Panc1 (cell line): ENCODE measurements around the gene SCAF4.

Source experiments
- CTCF ChIP-seq: fragments of 450-650 bp; IDR thresholded peaks from 2 replicates; pipeline ENCODE4 v1.5.1; 2017; ENCODE audit warnings: mild to moderate bottlenecking
- POLR2AphosphoS5 ChIP-seq: IDR thresholded peaks from 2 replicates; pipeline ENCODE4 v1.6.1; 2012; ENCODE audit warnings: mild to moderate bottlenecking, low read depth, low read length, moderate library complexity
- REST ChIP-seq, 2 experiments: IDR thresholded peaks; 2 replicates each; pipeline ENCODE4 v1.6.1; 2011 to 2012; ENCODE audit warnings: low read depth in 2 of 2, control low read depth in 1 of 2, low read length in 1 of 2, mild to moderate bottlenecking in 1 of 2, moderate library complexity in 1 of 2; ENCODE audit not compliant: insufficient read depth in 1 of 2
- SIN3A ChIP-seq: IDR thresholded peaks from 2 replicates; pipeline ENCODE4 v1.6.1; 2012; ENCODE audit warnings: low read depth, mild to moderate bottlenecking, low read length, moderate library complexity, borderline replicate concordance; ENCODE audit not compliant: insufficient read depth

DNA sequence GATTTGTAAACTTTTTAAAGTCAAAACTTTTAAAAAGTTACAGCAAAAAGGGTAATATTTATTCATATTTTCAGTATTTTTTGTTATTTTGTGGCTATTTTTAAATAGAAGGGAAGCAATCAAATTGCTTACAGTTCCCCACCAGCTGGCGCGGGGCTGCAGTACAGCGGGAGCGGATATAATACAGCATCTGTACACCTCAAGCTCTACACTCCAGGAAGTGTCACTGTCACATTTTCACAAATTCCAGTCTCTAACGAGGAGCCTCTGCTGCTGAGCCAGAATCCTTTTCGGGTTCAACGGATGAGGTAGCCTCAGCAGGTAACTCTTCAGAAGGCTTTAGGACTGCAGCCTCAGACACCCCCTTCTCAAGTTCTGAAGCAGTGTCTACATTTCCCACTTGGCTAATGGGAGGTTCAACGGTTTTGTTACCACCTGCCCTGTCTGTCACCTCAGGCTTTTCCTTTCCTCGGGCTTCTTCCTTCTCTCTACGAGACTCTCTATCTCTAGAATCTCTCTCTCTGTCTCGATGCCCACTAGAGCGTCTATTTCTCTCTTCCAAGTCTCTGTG, 60.7 kb downstream of the SCAF4 start:
- TF ChIP-seq CTCF = no peak
- no peak for TF ChIP-seq SIN3A
- TF ChIP-seq POLR2AphosphoS5 = no peak
- TF ChIP-seq REST (IDR thresholded peaks at IDR 0.05; ENCODE audit: insufficient read depth in 1 of 2, low read depth in 2 of 2, low read length in 1 of 2) = no peak
